Measurements from ENCODE around the gene INO80.

Gene INO80

GRCh38 chr15:40978562-40978961 lies 137.5 kb downstream of the INO80 start:
- Histone ChIP-seq H3K4me2 (ENCODE audit: low read length) (no peak overlapping the region), H3K27me3 (ENCODE audit: low read depth, low read length) (no peaks in the 10 kb centered on the region), H3K4me3 (ENCODE audit: low read length) (no peak overlapping the region), H3K9ac (ENCODE audit: low read length) (no peak overlapping the region), H3K4me1 (ENCODE audit: low read length) (no peaks in the 10 kb centered on the region), H3K27ac (ENCODE audit: low read length) (no peak overlapping the region), H3K9me3 (ENCODE audit: insufficient read depth, low read length) (no peaks in the 10 kb centered on the region), H3K79me2 (ENCODE audit: low read length) (no peaks in the 10 kb centered on the region), H3K36me3 (replicated peaks; ENCODE audit: low read depth, low read length) (peaks cover 48% of the 10 kb centered on the region), H4K20me1 (ENCODE audit: insufficient read depth, low read length) (no peaks in the 10 kb centered on the region), H2AFZ (ENCODE audit: low read depth, low read length) (no peak overlapping the region)
- no peak for TF ChIP-seq CTCF (IDR thresholded peaks at IDR 0.05; ENCODE audit: low read depth, low read length)
- TF ChIP-seq EZH2phosphoT487 (IDR thresholded peaks at IDR 0.05; ENCODE audit: low read depth), result no peak

GRCh38 chr15:40978141-40978540 lies 137.9 kb downstream of the INO80 start:
- H3K79me2 ChIP-seq (ENCODE audit: low read length), result no peaks in the 10 kb centered on the region
- H3K27me3 ChIP-seq (ENCODE audit: low read depth, low read length), result no peaks in the 10 kb centered on the region
- no peak overlapping the region for H3K9ac ChIP-seq (ENCODE audit: low read length)
- no peak overlapping the region for H3K27ac ChIP-seq (ENCODE audit: low read length)
- peaks cover 46% of the 10 kb centered on the region for H3K36me3 ChIP-seq (replicated peaks; ENCODE audit: low read depth, low read length)
- H4K20me1 ChIP-seq (ENCODE audit: insufficient read depth, low read length), result no peaks in the 10 kb centered on the region
- TF ChIP-seq EZH2phosphoT487 (IDR thresholded peaks at IDR 0.05; ENCODE audit: low read depth) (no peak), CTCF (IDR thresholded peaks at IDR 0.05; ENCODE audit: low read depth, low read length) (no peak)
- H3K4me3 ChIP-seq (ENCODE audit: low read length), result no peak overlapping the region
- H3K9me3 ChIP-seq (ENCODE audit: insufficient read depth, low read length), result no peaks in the 10 kb centered on the region
- H3K4me1 ChIP-seq (ENCODE audit: low read length), result no peaks in the 10 kb centered on the region
- no peak overlapping the region for H2AFZ ChIP-seq (ENCODE audit: low read depth, low read length)
- no peak overlapping the region for H3K4me2 ChIP-seq (ENCODE audit: low read length)

GRCh38 chr15:40976819-40977218 lies 139.3 kb downstream of the INO80 start:
- Histone ChIP-seq H3K4me2 (ENCODE audit: low read length) (no peak overlapping the region), H3K79me2 (ENCODE audit: low read length) (no peaks in the 10 kb centered on the region), H3K4me3 (ENCODE audit: low read length) (no peak overlapping the region), H3K9me3 (ENCODE audit: insufficient read depth, low read length) (no peaks in the 10 kb centered on the region), H3K27me3 (ENCODE audit: low read depth, low read length) (no peaks in the 10 kb centered on the region), H3K9ac (ENCODE audit: low read length) (no peak overlapping the region), H4K20me1 (ENCODE audit: insufficient read depth, low read length) (no peaks in the 10 kb centered on the region), H3K36me3 (replicated peaks; ENCODE audit: low read depth, low read length) (peaks cover 37% of the 10 kb centered on the region), H2AFZ (ENCODE audit: low read depth, low read length) (no peak overlapping the region), H3K27ac (ENCODE audit: low read length) (no peak overlapping the region), H3K4me1 (ENCODE audit: low read length) (no peaks in the 10 kb centered on the region)
- no peak for TF ChIP-seq CTCF (IDR thresholded peaks at IDR 0.05; ENCODE audit: low read depth, low read length)
- no peak for TF ChIP-seq EZH2phosphoT487 (IDR thresholded peaks at IDR 0.05; ENCODE audit: low read depth)

- Histone ChIP-seq H3K4me3 (ENCODE audit: low read length) (no peak overlapping the region), H3K27me3 (ENCODE audit: low read depth, low read length) (no peaks in the 10 kb centered on the region)
Observed at GRCh38 chr15:40974879-40975278, 141.2 kb downstream of the INO80 start.

More at GRCh38 chr15:40974879-40975278, 141.2 kb downstream of the INO80 start:
- H3K9me3 ChIP-seq (ENCODE audit: insufficient read depth, low read length), result no peaks in the 10 kb centered on the region
- no peak overlapping the region for H3K4me2 ChIP-seq (ENCODE audit: low read length)
- no peak overlapping the region for H3K27ac ChIP-seq (ENCODE audit: low read length)
- no peaks in the 10 kb centered on the region for H3K79me2 ChIP-seq (ENCODE audit: low read length)
- H2AFZ ChIP-seq (ENCODE audit: low read depth, low read length), result no peak overlapping the region
- H3K36me3 ChIP-seq (replicated peaks; ENCODE audit: low read depth, low read length), result peaks cover 24% of the 10 kb centered on the region
- no peaks in the 10 kb centered on the region for H3K4me1 ChIP-seq (ENCODE audit: low read length)
- H4K20me1 ChIP-seq (ENCODE audit: insufficient read depth, low read length), result no peaks in the 10 kb centered on the region
- TF ChIP-seq CTCF (IDR thresholded peaks at IDR 0.05; ENCODE audit: low read depth, low read length), result no peak
- TF ChIP-seq EZH2phosphoT487 (IDR thresholded peaks at IDR 0.05; ENCODE audit: low read depth), result no peak
- H3K9ac ChIP-seq (ENCODE audit: low read length), result no peak overlapping the region
